ENCODE results near the gene ID1. TPM values are rescaled to one million over a fixed set of nuclear protein-coding genes. Genes with fewer than 3 reads are reported as not detected.

Gene ID1
- total and polyA plus RNA-seq, 10 of the 15 experiments (the other 5 are each of a cell fraction or from before 2014, with no cell fraction given): 0.09 to 1.3 (median 0.47) TPM; not detected in 2

DNA sequence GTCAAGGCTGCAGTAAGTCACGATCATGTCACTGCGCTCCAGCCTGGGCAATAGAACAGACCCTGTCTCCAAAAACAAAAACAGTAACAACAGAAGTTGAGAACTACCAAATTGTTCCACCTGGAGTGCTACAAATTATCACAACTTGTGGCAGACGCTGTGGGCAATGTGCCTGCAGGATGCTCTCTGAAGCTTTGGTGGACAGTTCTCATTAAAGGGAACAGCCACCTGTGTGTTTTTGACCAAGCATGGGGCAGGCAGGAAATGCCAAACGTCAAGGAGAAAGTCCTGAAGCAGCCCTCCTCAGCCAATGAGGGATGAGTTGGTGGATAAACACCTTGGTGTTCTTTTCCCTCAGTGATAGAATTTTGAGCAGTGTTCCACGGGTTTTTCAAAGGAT lies 48.5 kb downstream of the ID1 start:
- no peaks in the 10 kb centered on the region for H3K79me2 ChIP-seq (ENCODE audit: control insufficient read depth, insufficient read depth, low read length)
- no peak for ATAC-seq
- H3K4me3 ChIP-seq: no peak overlapping the region
- ChIA-PET CTCF (interaction anchor here (0.6 to 1.8 kb wide), 3 partner anchors 8 to 70 kb away, joined by 3 to 10 read pairs (median 3); no protein-coding TSS in a partner anchor), SMC1A (ENCODE audit: uncharacterized antibody, unreplicated experiment) (no interaction called here), RAD21 (ENCODE audit: unreplicated experiment) (interaction anchor here (0.8 to 1.8 kb wide), 2 partner anchors 8 to 70 kb away, joined by 3 to 7 read pairs; no protein-coding TSS in a partner anchor), POLR2A (no interaction called here)
- BruUV-seq (replicated peaks): no TSS peak
- H3K27me3 ChIP-seq (replicated peaks in 1 of 2; ENCODE audit: control insufficient read depth in 2 of 2, insufficient read depth in 2 of 2, low read length in 1 of 2): no peaks in the 10 kb centered on the region
- in situ Hi-C loops (cut with MboI): no loop called here
- no peaks in the 10 kb centered on the region for H3K4me1 ChIP-seq (ENCODE audit: control insufficient read depth, insufficient read depth, low read length)
- intact Hi-C loops (cut with micrococcal nuclease; ENCODE audit: unreplicated experiment): no loop called here
- H3K27ac ChIP-seq (ENCODE audit: control insufficient read depth, insufficient read depth): no peak overlapping the region
- no peak for DNase-seq (ENCODE audit: low read depth, low spot score)
- H2AFZ ChIP-seq (ENCODE audit: control insufficient read depth, low read depth, low read length): no peak overlapping the region
- WGBS (ENCODE audit: insufficient coverage, insufficient replicate concordance, low lambda C conversion rate, missing lambda C conversion rate): 34% methylated on average over 5 of the region's 5 CpGs
- no peak overlapping the region for H3K9ac ChIP-seq (ENCODE audit: control insufficient read depth, insufficient read depth, low read length)
- H3K4me2 ChIP-seq (ENCODE audit: control insufficient read depth, insufficient read depth): no peak overlapping the region
- FAIRE-seq: no peak
- H3K36me3 ChIP-seq (ENCODE audit: control insufficient read depth in 2 of 2, insufficient read depth in 2 of 2, low read length in 1 of 2): no peaks in the 10 kb centered on the region
- no peaks in the 10 kb centered on the region for H3K9me3 ChIP-seq (replicated peaks; ENCODE audit: control insufficient read depth, insufficient read depth, low read length)
- H4K20me1 ChIP-seq (ENCODE audit: control insufficient read depth, insufficient read depth): no peaks in the 10 kb centered on the region
- TF ChIP-seq GABPA (IDR thresholded peaks at IDR 0.05; ENCODE audit: low read depth) (no peak), RELA (IDR thresholded peaks at IDR 0.05; ENCODE audit: borderline replicate concordance, partially characterized antibody) (no peak), MEF2B (IDR thresholded peaks at IDR 0.05; ENCODE audit: partially characterized antibody, poor library complexity, severe bottlenecking) (no peak), NFXL1 (IDR thresholded peaks at IDR 0.05; ENCODE audit: borderline replicate concordance) (no peak), ATF7 (IDR thresholded peaks at IDR 0.05; ENCODE audit: low read depth) (no peak), SRF (IDR thresholded peaks at IDR 0.05; ENCODE audit: low read depth in 2 of 2, low read length in 2 of 2) (no peak), POLR2AphosphoS5 (IDR thresholded peaks at IDR 0.05; ENCODE audit: low read length) (no peak), IRF3 (IDR thresholded peaks at IDR 0.05) (no peak), MTA2 (IDR thresholded peaks at IDR 0.05; ENCODE audit: low read depth) (no peak), MXI1 (IDR thresholded peaks at IDR 0.05; ENCODE audit: low read depth, low read length) (no peak), CBX5 (IDR thresholded peaks at IDR 0.05; ENCODE audit: low read depth) (no peak), CBX3 (IDR thresholded peaks at IDR 0.05; ENCODE audit: borderline replicate concordance, low read depth) (no peak), NR2C1 (IDR thresholded peaks at IDR 0.05) (no peak), ZNF207 (IDR thresholded peaks at IDR 0.05; ENCODE audit: borderline replicate concordance) (no peak), HDAC6 (IDR thresholded peaks at IDR 0.05; ENCODE audit: unreplicated experiment) (no peak), DPF2 (IDR thresholded peaks at IDR 0.05) (no peak), TCF12 (IDR thresholded peaks at IDR 0.05; ENCODE audit: low read depth, low read length) (no peak), STAT3 (IDR thresholded peaks at IDR 0.05; ENCODE audit: low read depth, low read length) (no peak)
